Ovary (tissue), 3 donors: Measurements from ENCODE around the gene FRMD4A.

Source experiments
- CTCF ChIP-seq, 3 donors: fragments of 450-650 bp in 2 of 3; fragments of 200-600 bp in 1 of 3; IDR thresholded peaks; one replicate each; pipeline versions ENCODE4 v1.5.1 to v1.8.0; 2016 to 2022; ENCODE audit warnings: antibody characterized with exemption in 3 of 3, mild to moderate bottlenecking in 1 of 3
- EP300 ChIP-seq: sonication (generic); formaldehyde crosslinking; IDR thresholded peaks from one replicate; pipeline ENCODE4 v1.6.1; 2017; ENCODE audit warnings: antibody characterized with exemption
- donor health status: DM: no; HTN: no; CAD: no.

- TF ChIP-seq EP300 (no peak), CTCF (IDR thresholded peaks at IDR 0.05) (no peak)
These were observed 722.4 kb downstream of the FRMD4A start for GRCh38 chr10:13608246-13608853.
